ENCODE data around the gene RHOF.

- TF ChIP-seq CTCF (IDR thresholded peaks at IDR 0.05) (no peak), POLR2A (IDR thresholded peaks at IDR 0.05) (no peak)
These were observed 23.6 kb upstream of the RHOF start for GRCh38 chr12:121816925-121817647.
